GM10847 (cell line): ENCODE results near the gene CCNJ.
A peak's percentile ranks its signal among the peaks of the same experiment; 100 is the strongest.

Source experiments
- POLR2A ChIP-seq: IDR thresholded peaks from 2 replicates; pipeline ENCODE4 v1.6.1; 2011; ENCODE audit not compliant: insufficient read length; ENCODE audit errors: extremely low read depth

Gene CCNJ

DNA sequence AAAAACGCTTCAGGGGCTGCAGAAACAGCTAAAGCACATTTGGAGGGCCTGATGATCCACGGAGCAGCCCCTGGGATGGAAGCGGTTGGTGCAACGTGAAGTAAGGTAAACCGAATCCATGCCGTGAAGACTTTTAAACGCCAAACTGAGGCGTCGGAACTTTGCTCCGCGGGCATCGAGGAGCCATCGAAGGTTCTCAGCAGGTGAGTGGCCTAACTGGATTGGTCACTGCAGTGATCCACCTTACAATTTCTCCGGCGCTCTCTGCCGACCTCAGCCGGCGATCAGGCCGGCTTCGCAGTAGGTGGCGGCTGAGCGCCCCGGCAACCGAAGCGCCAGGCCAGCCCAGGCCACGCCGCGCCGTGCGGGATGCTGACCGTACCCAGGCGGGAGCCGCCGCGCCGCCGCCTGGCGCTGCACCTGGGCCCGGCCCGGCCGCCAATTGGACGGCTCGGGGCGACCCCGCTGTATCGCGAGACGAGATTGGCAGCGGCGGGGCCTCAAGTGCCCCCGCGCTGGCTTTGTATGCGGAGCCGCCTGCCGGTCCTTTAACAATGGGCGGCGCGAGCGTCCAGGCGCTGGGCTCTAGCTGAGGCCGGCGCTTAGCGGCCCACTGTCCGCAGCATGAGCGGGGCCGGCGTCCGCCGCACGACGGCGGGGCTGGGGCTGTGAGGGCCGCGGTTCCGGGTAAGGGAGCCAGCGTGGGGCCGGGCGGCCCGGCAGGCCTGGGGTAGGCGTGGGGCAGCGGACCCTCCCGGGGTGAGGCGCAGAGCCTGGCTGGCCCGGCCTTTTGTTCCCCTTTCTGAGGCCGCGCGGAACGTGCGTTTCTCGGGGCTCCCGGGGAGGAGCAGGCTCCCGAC, at the start of gene CCNJ:
Gene CCNJ (plus strand): TSS at position 551 of the 860 bp plus-strand sequence. CDS start 811 bp downstream, outside the sequence.
- peak; percentile 60 for TF ChIP-seq POLR2A

- TF ChIP-seq POLR2A: no peak
Measured at GRCh38 chr10:95998255-95998784, 45.1 kb upstream of the CCNJ start.

DNA sequence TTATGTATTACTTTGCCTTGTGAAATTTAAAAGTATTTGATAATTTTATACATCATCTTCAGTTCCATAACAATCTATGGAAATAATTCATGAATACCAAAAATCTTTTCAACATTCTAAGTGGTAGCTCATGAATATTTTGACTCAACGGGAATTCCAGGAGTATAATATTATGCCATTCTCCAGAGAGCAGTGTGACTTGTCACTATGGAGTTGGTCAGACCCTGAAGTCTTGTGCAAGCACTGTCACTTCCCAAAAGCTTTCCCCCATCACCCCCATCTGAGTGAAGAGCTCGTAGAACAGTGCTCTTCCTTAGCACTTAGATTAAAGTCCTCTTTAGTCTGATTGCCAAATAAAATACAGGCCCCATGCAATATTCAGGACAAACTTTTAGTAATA, 29.4 kb upstream of the CCNJ start:
- TF ChIP-seq POLR2A: no peak

DNA sequence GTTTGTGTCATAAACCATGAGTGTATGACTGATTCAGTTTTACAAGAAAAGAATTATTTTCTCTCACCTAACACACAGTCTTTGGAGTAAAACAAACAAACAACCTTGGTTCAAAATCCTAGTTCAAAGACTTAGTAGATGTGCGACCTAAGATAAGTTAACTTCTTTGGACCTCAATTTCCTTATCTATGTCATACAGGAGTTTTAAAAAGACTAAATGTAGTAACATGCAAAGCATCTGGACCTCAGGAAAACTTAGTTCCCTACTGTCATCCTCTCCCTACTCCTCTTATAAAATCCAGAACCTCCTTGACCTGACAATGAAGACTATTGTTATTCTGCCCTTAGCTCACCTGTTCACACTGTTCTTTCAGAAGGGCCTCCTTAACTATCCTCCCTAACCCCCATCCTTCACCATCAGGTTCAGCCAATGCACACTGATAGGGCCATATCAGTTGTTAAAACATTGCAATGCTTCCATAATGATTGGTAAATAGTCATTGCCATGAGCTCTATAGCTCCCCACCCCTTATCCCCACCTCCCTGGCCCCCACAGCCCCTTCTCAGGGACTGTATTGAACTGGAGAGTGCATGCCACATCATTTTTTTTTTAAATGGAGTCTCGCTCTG, 28.8 kb upstream of the CCNJ start:
- TF ChIP-seq POLR2A: no peak

- no peak for TF ChIP-seq POLR2A
Measured at GRCh38 chr10:96017191-96017687, 26.1 kb upstream of the CCNJ start.

DNA sequence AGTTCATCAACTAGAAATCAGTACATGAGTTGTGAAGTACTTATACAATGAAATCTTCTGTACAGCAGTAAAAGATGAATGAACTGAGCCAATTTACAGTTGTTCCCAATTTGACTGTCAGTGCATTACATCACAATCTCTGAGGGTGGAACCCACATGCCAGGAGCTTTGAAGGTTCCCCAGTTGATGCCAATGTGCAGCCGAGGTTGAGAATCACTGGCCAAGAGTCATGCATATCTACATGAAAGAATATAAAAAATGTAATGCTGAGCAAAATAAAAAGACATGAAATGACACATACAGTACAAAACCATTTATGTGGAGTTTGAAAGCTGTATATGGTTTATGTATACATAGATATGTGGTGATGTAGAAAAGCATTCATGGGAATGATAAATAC, 22.1 kb upstream of the CCNJ start:
- TF ChIP-seq POLR2A: no peak

DNA sequence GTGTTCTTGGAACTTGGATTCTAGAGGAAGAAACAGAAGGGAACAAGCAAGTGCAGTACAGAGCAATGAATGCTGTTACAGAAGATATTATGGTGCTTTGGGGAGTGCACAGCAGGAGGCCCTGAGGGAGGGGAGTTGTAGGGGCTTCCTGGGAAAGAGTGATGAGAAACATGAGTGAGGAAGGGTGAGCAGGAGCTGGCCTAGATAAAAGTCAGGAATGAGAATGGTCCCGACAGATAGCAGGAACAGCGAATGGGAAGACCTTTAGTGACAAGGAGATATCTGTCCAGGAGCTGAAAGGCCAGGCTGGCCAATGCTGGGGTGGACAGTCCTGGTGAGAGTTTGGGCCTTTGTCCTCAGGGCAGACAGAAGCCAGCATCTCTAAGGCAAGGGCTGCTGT, 20.6 kb upstream of the CCNJ start:
- no peak for TF ChIP-seq POLR2A

GRCh38 chr10:96023168-96023567, 20.2 kb upstream of the CCNJ start:
- no peak for TF ChIP-seq POLR2A

DNA sequence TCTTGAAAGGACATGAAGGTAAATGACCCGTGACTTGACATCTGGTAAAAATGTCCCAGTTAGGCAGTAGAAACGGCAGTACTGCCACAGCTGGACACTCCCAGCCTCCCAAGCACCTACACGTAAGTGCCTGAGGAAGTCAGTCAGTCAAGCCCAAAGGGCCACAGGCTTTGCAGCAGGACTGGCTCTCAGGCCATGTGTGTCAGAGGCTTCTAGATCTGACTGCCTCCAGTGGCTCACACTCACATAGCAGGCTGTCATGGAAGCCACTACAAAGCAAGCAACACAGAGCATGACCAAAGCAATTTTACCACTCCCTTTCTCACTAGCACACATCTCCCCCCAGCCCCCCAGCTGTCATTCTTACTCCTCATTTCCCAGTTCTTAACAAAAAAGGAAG, 17.8 kb upstream of the CCNJ start:
- TF ChIP-seq POLR2A: no peak

- no peak for TF ChIP-seq POLR2A
Measured at GRCh38 chr10:96034625-96035024, 8.8 kb upstream of the CCNJ start.

- TF ChIP-seq POLR2A: no peak
Measured at GRCh38 chr10:96038476-96039387, 4.7 kb upstream of the CCNJ start.

- TF ChIP-seq POLR2A: no peak
Measured at GRCh38 chr10:96041146-96041545, 2.2 kb upstream of the CCNJ start.

- no peak for TF ChIP-seq POLR2A
Measured at GRCh38 chr10:96043893-96044715, 721 bp downstream of the CCNJ start.

DNA sequence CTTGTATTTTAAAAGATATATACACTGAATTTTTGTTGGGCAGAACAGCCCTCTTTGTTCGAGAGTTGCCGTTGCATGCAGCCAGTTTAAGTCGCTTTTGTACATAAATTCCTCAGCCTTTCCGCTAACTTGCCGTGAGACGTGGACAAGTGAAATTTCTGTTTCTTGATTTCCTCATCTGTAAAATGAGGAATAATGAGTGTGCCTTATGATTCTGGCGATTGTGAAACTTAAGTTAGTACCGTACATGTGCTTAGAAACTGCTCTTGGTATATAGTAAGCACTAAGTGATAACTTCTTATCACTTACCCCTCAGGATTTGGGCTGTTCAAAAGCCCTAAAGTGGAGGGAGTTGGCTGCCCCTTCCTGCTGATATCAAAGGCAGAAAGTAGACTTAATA, 1.4 kb downstream of the CCNJ start:
- TF ChIP-seq POLR2A: no peak

DNA sequence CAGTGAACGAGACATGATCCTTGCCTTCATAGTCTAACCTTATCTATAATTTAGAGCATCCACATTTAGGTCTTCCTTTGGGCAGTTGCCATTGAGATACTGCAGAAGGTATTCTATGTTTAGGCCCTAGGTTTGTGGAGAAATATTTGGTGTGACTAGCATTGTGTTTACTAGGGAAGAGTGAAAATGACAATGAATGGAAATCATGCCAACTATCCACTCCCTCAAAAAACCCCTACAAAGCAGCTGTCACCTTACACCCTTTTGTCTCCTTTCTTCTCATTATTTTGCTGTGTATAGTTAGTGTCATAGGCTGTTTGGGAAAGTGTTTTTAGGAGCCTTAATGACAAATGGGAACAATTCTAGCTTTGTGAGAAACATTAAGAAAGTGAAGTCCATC, 3.2 kb downstream of the CCNJ start:
- no peak for TF ChIP-seq POLR2A
